H1 (cell line): ENCODE measurements around the gene MRTFA. TPM values are rescaled to one million over a fixed set of nuclear protein-coding genes. Genes with fewer than 3 reads are reported as not detected.

Source experiments
- CTCF ChIA-PET: fragments of 300-600 bp; sonication (Branson Sonifier 250); formaldehyde crosslinking; loops from one replicate; lab custom pipeline; 2021; ENCODE audit not compliant: partially characterized antibody; lab: Charles Lee
- POLR2A ChIA-PET: fragments of 300-600 bp; sonication (Branson Sonifier 250); formaldehyde crosslinking; loops from one replicate; lab custom pipeline; 2021; ENCODE audit warnings: inconsistent platforms; ENCODE audit not compliant: partially characterized antibody; lab: Charles Lee
- DNase-seq, 2 experiments: peaks; one replicate each; pipeline versions ENCODE4 v3.0.0 to v3.0.0-alpha.2; 2010 to 2022; ENCODE audit warnings: low spot score in 2 of 2, low read depth in 1 of 2, mixed read lengths in 1 of 2
- FAIRE-seq: peaks from 2 replicates; lab custom pipeline; 2011; peaks lifted over from hg19 to GRCh38; lab: Jason Lieb, UNC
- H2AFZ ChIP-seq: 2 replicates; pipeline ENCODE4 v1.8.1; 2012; ENCODE audit warnings: low read length, inconsistent platforms
- H2AK5ac ChIP-seq: 2 replicates; pipeline ENCODE4 v1.6.1; 2013; ENCODE audit warnings: low read depth, low read length
- H2BK120ac ChIP-seq: replicated peaks from 2 replicates; pipeline ENCODE3; 2013; ENCODE audit warnings: low read depth, low read length, inconsistent platforms
- H2BK12ac ChIP-seq: 2 replicates; pipeline ENCODE4 v1.6.1; 2013; ENCODE audit warnings: low read depth, low read length
- H2BK15ac ChIP-seq: 2 replicates; pipeline ENCODE4 v1.6.1; 2013; ENCODE audit warnings: low read length
- H2BK20ac ChIP-seq: 2 replicates; pipeline ENCODE4 v1.6.1; 2013; ENCODE audit warnings: low read length
- H2BK5ac ChIP-seq: 2 replicates; pipeline ENCODE4 v1.6.1; 2013; ENCODE audit warnings: low read depth, low read length
- H3K14ac ChIP-seq: 2 replicates; pipeline ENCODE4 v1.6.1; 2013; ENCODE audit warnings: inconsistent platforms; ENCODE audit not compliant: insufficient read length
- H3K18ac ChIP-seq: 2 replicates; pipeline ENCODE4 v1.6.1; 2013; ENCODE audit warnings: low read length; ENCODE audit errors: extremely low read depth
- H3K23ac ChIP-seq: 2 replicates; pipeline ENCODE4 v1.6.1; 2013; ENCODE audit warnings: inconsistent platforms; ENCODE audit not compliant: insufficient read length
- H3K23me2 ChIP-seq: 2 replicates; pipeline ENCODE4 v1.6.1; 2013; ENCODE audit warnings: low read depth, low read length
- H3K27ac ChIP-seq: 2 replicates; pipeline ENCODE4 v1.6.1; 2011; ENCODE audit warnings: low read depth, low read length, inconsistent platforms
- H3K27me3 ChIP-seq, 4 experiments: replicated peaks in 1 of 4; 1 replicate in 1 of 4; 2 replicates in 3 of 4; pipeline versions ENCODE4 v1.6.1 to v1.8.1; 2011 to 2013; ENCODE audit warnings: low read length in 3 of 4, mild to moderate bottlenecking in 3 of 4, inconsistent platforms in 2 of 4, mixed read lengths in 2 of 4, moderate library complexity in 1 of 4; ENCODE audit not compliant: control insufficient read depth in 3 of 4, insufficient read depth in 3 of 4; ENCODE audit errors: extremely low read depth in 1 of 4
- H3K36me3 ChIP-seq, 4 experiments: 2 replicates each; pipeline versions ENCODE4 v1.6.1 to v1.8.1; 2011 to 2013; ENCODE audit warnings: mild to moderate bottlenecking in 4 of 4, low read length in 3 of 4, moderate library complexity in 2 of 4, control low read depth in 1 of 4, inconsistent platforms in 1 of 4; ENCODE audit not compliant: insufficient read depth in 4 of 4, control insufficient read depth in 2 of 4
- H3K4ac ChIP-seq: replicated peaks from 2 replicates; pipeline ENCODE3; 2013; ENCODE audit warnings: low read length, low read depth, mixed read lengths, inconsistent platforms; ENCODE audit not compliant: insufficient read length
- H3K4me1 ChIP-seq, 4 experiments: replicated peaks in 1 of 4; 1 replicate in 1 of 4; 2 replicates in 3 of 4; pipeline versions ENCODE4 v1.6.1 to v1.8.1; 2011 to 2013; ENCODE audit warnings: low read length in 3 of 4, inconsistent platforms in 2 of 4, mixed read lengths in 1 of 4; ENCODE audit not compliant: insufficient read depth in 4 of 4, control insufficient read depth in 3 of 4
- H3K4me2 ChIP-seq, 2 experiments: 2 replicates each; pipeline versions ENCODE4 v1.6.1 to v1.8.1; 2011 to 2013; ENCODE audit warnings: low read depth in 2 of 2, low read length in 2 of 2, control low read depth in 1 of 2, inconsistent platforms in 1 of 2, mild to moderate bottlenecking in 1 of 2; ENCODE audit not compliant: insufficient read depth in 1 of 2
- H3K4me3 ChIP-seq, 4 experiments: fragments of 200-600, 300-600 bp in 1 of 4; sonication (generic), shearing (Covaris generic), sonication (Bioruptor Twin) in 1 of 4; 2 replicates each; pipeline versions ENCODE4 v1.5.1 to v1.8.1; 2011 to 2016; ENCODE audit warnings: low read length in 4 of 4, low read depth in 3 of 4, control low read depth in 2 of 4, inconsistent platforms in 2 of 4, mild to moderate bottlenecking in 2 of 4, mixed read lengths in 1 of 4, moderate library complexity in 1 of 4; ENCODE audit not compliant: insufficient read depth in 2 of 4; ENCODE audit errors: extremely low read depth in 1 of 4
- H3K56ac ChIP-seq: replicated peaks from 2 replicates; pipeline ENCODE3; 2013; ENCODE audit warnings: low read depth, mild to moderate bottlenecking, mixed read lengths, low read length, inconsistent platforms; ENCODE audit not compliant: insufficient read length
- H3K79me1 ChIP-seq: 2 replicates; pipeline ENCODE4 v1.6.1; 2013; ENCODE audit warnings: low read depth, low read length, control low read depth
- H3K79me2 ChIP-seq, 2 experiments: 2 replicates each; pipeline versions ENCODE4 v1.6.1 to v1.8.1; 2012 to 2013; ENCODE audit warnings: low read length in 2 of 2, mild to moderate bottlenecking in 2 of 2, inconsistent platforms in 1 of 2; ENCODE audit not compliant: insufficient read depth in 2 of 2, control insufficient read depth in 1 of 2
- H3K9ac ChIP-seq, 4 experiments: replicated peaks in 1 of 4; 1 replicate in 1 of 4; 2 replicates in 3 of 4; pipeline versions ENCODE4 v1.6.1 to v1.8.1; 2011 to 2013; ENCODE audit warnings: low read depth in 3 of 4, low read length in 3 of 4, control low read depth in 2 of 4, mild to moderate bottlenecking in 2 of 4, moderate library complexity in 2 of 4, inconsistent platforms in 1 of 4; ENCODE audit errors: extremely low read depth in 1 of 4
- H3K9me3 ChIP-seq, 2 experiments: 2 replicates each; pipeline versions ENCODE4 v1.6.1 to v1.8.1; 2012 to 2013; ENCODE audit warnings: mild to moderate bottlenecking in 2 of 2, moderate library complexity in 2 of 2, control low read depth in 1 of 2, inconsistent platforms in 1 of 2, low read depth in 1 of 2, low read length in 1 of 2, mixed read lengths in 1 of 2; ENCODE audit not compliant: insufficient read depth in 2 of 2
- H4K20me1 ChIP-seq, 2 experiments: replicated peaks in 1 of 2; 2 replicates each; pipeline versions ENCODE3 to v1.8.1; 2011 to 2013; ENCODE audit warnings: inconsistent platforms in 2 of 2, low read length in 2 of 2, mild to moderate bottlenecking in 1 of 2; ENCODE audit not compliant: insufficient read depth in 2 of 2, control insufficient read depth in 1 of 2
- H4K5ac ChIP-seq: 2 replicates; pipeline ENCODE4 v1.6.1; 2013; ENCODE audit warnings: low read length, low read depth, mixed read lengths, inconsistent platforms; ENCODE audit not compliant: insufficient read length
- H4K8ac ChIP-seq: 2 replicates; pipeline ENCODE4 v1.8.0; 2013; ENCODE audit warnings: mild to moderate bottlenecking, moderate library complexity, low read length, inconsistent platforms; ENCODE audit not compliant: insufficient read depth; ENCODE audit errors: extremely low read depth
- H4K91ac ChIP-seq: replicated peaks from 2 replicates; pipeline ENCODE3; 2013; ENCODE audit warnings: low read length, mixed read lengths, inconsistent platforms; ENCODE audit not compliant: insufficient read length
- ASH2L ChIP-seq: fragments of 200-600, 300-600 bp; sonication (generic); IDR thresholded peaks from one replicate; pipeline ENCODE4 v1.7.1; 2017; ENCODE audit warnings: low read length
- BACH1 ChIP-seq: IDR thresholded peaks from 2 replicates; pipeline ENCODE4 v1.6.1; 2012; ENCODE audit warnings: low read length, improper control_type of control experiment
- BRCA1 ChIP-seq: IDR thresholded peaks from 2 replicates; pipeline ENCODE4 v1.6.1; 2012; ENCODE audit warnings: low read depth, low read length, improper control_type of control experiment
- KDM1A ChIP-seq: fragments of 200-600, 300-600 bp; sonication (generic); IDR thresholded peaks from 2 replicates; pipeline ENCODE4 v1.7.1; 2016; ENCODE audit warnings: mild to moderate bottlenecking, low read length, borderline replicate concordance
- KDM4A ChIP-seq: IDR thresholded peaks from one replicate; pipeline ENCODE4 v1.7.1; 2012; ENCODE audit warnings: low read depth, mild to moderate bottlenecking, moderate library complexity, low read length, inconsistent platforms; ENCODE audit not compliant: severe bottlenecking
- KDM5A ChIP-seq: fragments of 200-600 bp; IDR thresholded peaks from 2 replicates; pipeline ENCODE4 v1.7.1; 2012; ENCODE audit warnings: mild to moderate bottlenecking, low read length, inconsistent platforms, mixed read lengths
- SAP30 ChIP-seq: fragments of 300-600 bp; sonication (generic); IDR thresholded peaks from 2 replicates; pipeline ENCODE4 v1.7.1; 2012; ENCODE audit warnings: low read length, moderate library complexity, mild to moderate bottlenecking, inconsistent platforms; ENCODE audit not compliant: insufficient read depth, insufficient replicate concordance
- SIX5 ChIP-seq: IDR thresholded peaks from 2 replicates; pipeline ENCODE4 v1.6.1; 2011; ENCODE audit warnings: mild to moderate bottlenecking, low read depth, low read length
- SP4 ChIP-seq: IDR thresholded peaks from 2 replicates; pipeline ENCODE4 v1.6.1; 2012; ENCODE audit warnings: low read length, inconsistent platforms
- TAF7 ChIP-seq: optimal IDR thresholded peaks from 2 replicates; pipeline ENCODE3; 2011; ENCODE audit warnings: low read depth, mild to moderate bottlenecking, inconsistent platforms, low read length, moderate library complexity, borderline replicate concordance
- ZNF274 ChIP-seq: IDR thresholded peaks from 2 replicates; pipeline ENCODE4 v1.7.0; 2012; ENCODE audit warnings: low read length, borderline replicate concordance; ENCODE audit errors: extremely low read depth
- WGBS, 2 experiments: shearing (Covaris generic) in 1 of 2; methylation state at CpG; one replicate each; pipeline versions ENCODE4 v1.1.6 to v1.1.7; 2013 to 2015; ENCODE audit warnings: low lambda C conversion rate in 2 of 2, mixed read lengths in 2 of 2, inconsistent platforms in 1 of 2, low coverage in 1 of 2, missing lambda C conversion rate in 1 of 2; ENCODE audit not compliant: insufficient replicate concordance in 2 of 2, insufficient coverage in 1 of 2, insufficient read length in 1 of 2; ENCODE audit errors: extremely low coverage in 1 of 2, missing lambda C conversion rate in 1 of 2; 5-methylcytosine and 5-hydroxymethylcytosine counted together
- polyA plus RNA-seq, 7 experiments: library from polyadenylated mRNA; depleted of rRNA in 3 of 7; stranded (reverse) in 5 of 7; unstranded in 2 of 7; fragments of >200 nt in 5 of 7; fragments of 200-250 nt in 2 of 7; gene quantifications; 1 replicate in 5 of 7; 2 replicates in 1 of 7; 4 replicates in 1 of 7; pipeline versions ENCODE4 v1.2.1 to v1.2.3, GENCODE V29; 2011 to 2013; ENCODE audit warnings: missing spikeins in 2 of 7, mixed read lengths in 2 of 7
- total RNA-seq: library from RNA; stranded (reverse); fragmentation: NEBNext Ultra II Directional; extraction: Animal tissue kit (Norgen Biotek cat#: 25700); gene quantifications from 2 replicates; pipeline ENCODE4 v1.2.1, GENCODE V29; 2021
- TF ChIP-seq, protein P1 (sequence below): IDR thresholded peaks from 2 replicates; pipeline ENCODE4 v1.6.1; 2011; ENCODE audit warnings: low read depth, mild to moderate bottlenecking, low read length; ENCODE audit not compliant: insufficient read depth

MRTFA gene
- total and polyA plus RNA-seq, 2 of the 8 experiments (the other 6 are each of a cell fraction or from before 2014, with no cell fraction given) = 5.4 to 37.9 TPM

DNA sequence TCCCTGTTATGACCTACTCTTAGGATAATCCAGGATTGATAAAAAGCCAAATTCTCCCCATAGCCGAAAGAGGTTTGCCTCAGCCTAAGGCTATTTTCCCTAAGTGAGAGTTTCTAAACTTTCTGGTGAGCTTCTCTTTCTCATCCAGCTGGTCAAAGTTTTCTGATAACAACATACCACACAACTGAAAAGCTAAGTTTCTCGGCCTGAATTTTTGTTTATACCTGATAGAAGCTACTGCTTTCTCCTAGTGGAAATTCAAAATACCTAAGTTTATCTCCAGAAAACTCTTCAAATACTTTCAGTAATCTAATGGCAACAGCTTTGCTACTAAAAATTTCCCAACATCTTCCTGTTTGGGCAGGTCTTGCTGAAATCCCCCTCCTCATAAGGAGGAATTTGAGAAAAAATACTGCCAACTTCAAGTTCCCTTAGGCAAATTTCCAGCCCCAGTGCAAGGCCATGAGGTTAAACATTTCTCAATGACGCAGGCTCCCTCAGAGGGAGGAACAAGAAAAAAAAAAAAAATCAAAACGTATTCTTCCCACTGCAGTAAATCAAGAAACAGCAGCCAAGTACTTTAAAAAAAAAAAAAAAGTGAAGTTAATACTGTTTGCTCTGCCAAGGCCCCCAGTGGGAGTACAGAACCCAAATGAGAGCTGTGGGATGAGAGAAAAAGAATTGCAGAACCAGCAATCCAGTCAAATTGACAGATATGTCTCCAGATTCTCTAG lies 127.0 kb downstream of the MRTFA start:
- no peak overlapping the region for H2BK12ac ChIP-seq
- H3K27ac ChIP-seq = no peak overlapping the region
- ChIA-PET CTCF (interaction anchor here (0.6 to 1.0 kb wide), 4 partner anchors 15 to 68 kb away, joined by 3 to 4 read pairs (median 4); no protein-coding TSS in a partner anchor), POLR2A (interaction anchor here (0.9 to 1.3 kb wide), 2 partner anchors 8 to 9 kb away, joined by 3 read pairs; no protein-coding TSS in a partner anchor)
- H3K9ac ChIP-seq = no peak overlapping the region
- no peak overlapping the region for H4K5ac ChIP-seq
- no peak overlapping the region for H3K4me2 ChIP-seq
- H3K23me2 ChIP-seq = no peaks in the 10 kb centered on the region
- H2AFZ ChIP-seq = no peak overlapping the region
- H2BK120ac ChIP-seq = no peak overlapping the region
- no peak for DNase-seq
- H4K91ac ChIP-seq = no peak overlapping the region
- H3K23ac ChIP-seq = no peak overlapping the region
- no peak overlapping the region for H3K4ac ChIP-seq
- WGBS, 2 experiments = 85% methylated on average over 4 of the region's 4 CpGs; no CpG with 5 or more reads in 1 of the 2 experiments
- no peak overlapping the region for H2BK15ac ChIP-seq
- no peaks in the 10 kb centered on the region for H3K36me3 ChIP-seq
- H3K79me2 ChIP-seq = no peaks in the 10 kb centered on the region; a peak in 1 of 4 replicates
- H3K27me3 ChIP-seq = no peaks in the 10 kb centered on the region
- H2BK5ac ChIP-seq = no peak overlapping the region
- no peaks in the 10 kb centered on the region for H4K20me1 ChIP-seq
- no peak overlapping the region for H4K8ac ChIP-seq
- no peak overlapping the region for H2BK20ac ChIP-seq
- no peaks in the 10 kb centered on the region for H3K79me1 ChIP-seq
- H3K18ac ChIP-seq = no peak overlapping the region
- H3K4me1 ChIP-seq = peaks cover 0 to 5% (median 1%) of the 10 kb centered on the region in 4 experiments; a peak in 3 of 7 replicates
- no peak overlapping the region for H3K56ac ChIP-seq
- no peak for FAIRE-seq
- H2AK5ac ChIP-seq = no peak overlapping the region
- H3K14ac ChIP-seq = no peak overlapping the region
- H3K4me3 ChIP-seq = no peak overlapping the region
- H3K9me3 ChIP-seq = no peaks in the 10 kb centered on the region
- TF ChIP-seq KDM4A (no peak), SIX5 (no peak), BRCA1 (no peak), SP4 (no peak), BACH1 (no peak), ZNF274 (no peak), KDM1A (no peak), ASH2L (no peak), SAP30 (no peak), TAF7 (no peak), KDM5A (no peak)
- TF ChIP-seq, protein P1, sequence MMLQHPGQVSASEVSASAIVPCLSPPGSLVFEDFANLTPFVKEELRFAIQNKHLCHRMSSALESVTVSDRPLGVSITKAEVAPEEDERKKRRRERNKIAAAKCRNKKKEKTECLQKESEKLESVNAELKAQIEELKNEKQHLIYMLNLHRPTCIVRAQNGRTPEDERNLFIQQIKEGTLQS = no peak
